ENCODE data around the gene DAZAP2. TPM values are rescaled to one million over a fixed set of nuclear protein-coding genes. Genes with fewer than 3 reads are reported as not detected.
A peak's percentile ranks its signal among the peaks of the same experiment; 100 is the strongest.

DAZAP2 gene, protein sequence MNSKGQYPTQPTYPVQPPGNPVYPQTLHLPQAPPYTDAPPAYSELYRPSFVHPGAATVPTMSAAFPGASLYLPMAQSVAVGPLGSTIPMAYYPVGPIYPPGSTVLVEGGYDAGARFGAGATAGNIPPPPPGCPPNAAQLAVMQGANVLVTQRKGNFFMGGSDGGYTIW
- 288 and 433 TPM in 2 replicates for polyA plus RNA-seq (2011; rRNA removed)
- polyA minus RNA-seq (2011; rRNA and poly(A)+ RNA removed), result 150 and 244 TPM in 2 replicates

DNA sequence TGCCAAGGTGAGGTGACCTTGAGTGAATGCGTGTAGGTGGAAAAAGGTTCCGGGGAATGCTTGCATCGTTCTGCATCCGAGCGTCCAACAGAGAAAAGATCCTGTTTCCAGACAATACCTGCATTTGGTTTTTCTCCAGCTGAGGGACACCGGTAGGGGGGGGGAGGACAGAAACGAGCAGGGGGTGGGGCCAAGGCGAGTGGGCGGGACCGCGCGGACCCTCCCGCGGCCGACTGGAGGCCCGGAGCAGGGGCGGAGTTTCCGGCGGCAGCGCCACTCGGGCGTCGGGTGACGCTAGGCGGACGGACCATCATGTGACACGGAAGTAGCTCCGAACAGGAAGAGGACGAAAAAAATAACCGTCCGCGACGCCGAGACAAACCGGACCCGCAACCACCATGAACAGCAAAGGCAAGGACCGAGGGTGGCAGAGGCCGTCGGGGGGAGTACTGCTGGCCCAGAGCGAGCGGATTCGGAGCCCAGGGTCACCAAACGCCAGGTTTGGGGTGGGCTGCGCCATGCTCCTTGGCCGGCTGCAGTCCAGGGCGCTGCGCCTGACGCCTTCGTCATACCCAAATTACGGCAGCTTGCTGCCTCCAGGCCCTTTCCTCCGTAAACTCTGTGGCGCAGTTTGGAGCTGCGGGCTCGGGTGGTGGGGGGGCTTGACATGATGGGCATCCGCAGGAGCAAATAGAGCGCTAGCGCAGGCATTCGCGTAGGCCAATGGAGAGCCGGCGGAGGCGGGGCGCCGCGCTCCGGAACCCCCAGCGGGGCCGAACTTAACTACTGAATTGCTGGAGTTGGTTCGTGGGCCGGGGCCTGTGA is at the start of gene DAZAP2:
Gene DAZAP2, plus strand, starts transcription at position 317 of the 825 bp plus-strand sequence. Its CDS starts 82 bp downstream, at position 399.
- TF ChIP-seq, protein P1, sequence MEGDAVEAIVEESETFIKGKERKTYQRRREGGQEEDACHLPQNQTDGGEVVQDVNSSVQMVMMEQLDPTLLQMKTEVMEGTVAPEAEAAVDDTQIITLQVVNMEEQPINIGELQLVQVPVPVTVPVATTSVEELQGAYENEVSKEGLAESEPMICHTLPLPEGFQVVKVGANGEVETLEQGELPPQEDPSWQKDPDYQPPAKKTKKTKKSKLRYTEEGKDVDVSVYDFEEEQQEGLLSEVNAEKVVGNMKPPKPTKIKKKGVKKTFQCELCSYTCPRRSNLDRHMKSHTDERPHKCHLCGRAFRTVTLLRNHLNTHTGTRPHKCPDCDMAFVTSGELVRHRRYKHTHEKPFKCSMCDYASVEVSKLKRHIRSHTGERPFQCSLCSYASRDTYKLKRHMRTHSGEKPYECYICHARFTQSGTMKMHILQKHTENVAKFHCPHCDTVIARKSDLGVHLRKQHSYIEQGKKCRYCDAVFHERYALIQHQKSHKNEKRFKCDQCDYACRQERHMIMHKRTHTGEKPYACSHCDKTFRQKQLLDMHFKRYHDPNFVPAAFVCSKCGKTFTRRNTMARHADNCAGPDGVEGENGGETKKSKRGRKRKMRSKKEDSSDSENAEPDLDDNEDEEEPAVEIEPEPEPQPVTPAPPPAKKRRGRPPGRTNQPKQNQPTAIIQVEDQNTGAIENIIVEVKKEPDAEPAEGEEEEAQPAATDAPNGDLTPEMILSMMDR (IDR thresholded peaks at IDR 0.05; ENCODE audit: insufficient read depth, low read depth, low read length), result peak; percentile 44
- Histone ChIP-seq H3K4me3 (ENCODE audit: low read depth, low read length) (peak within 1 kb of the TSS; percentile 75), H3K36me3 (ENCODE audit: control insufficient read depth, insufficient read depth, low read length) (peaks cover 9% of the 10 kb centered on the region), H3K27me3 (ENCODE audit: control insufficient read depth, insufficient read depth, low read length) (no peaks in the 10 kb centered on the region)
- DNase-seq (ENCODE audit: low read depth), result peak; percentile 72
- ChIA-PET POLR2A (interaction anchor here (0.6 to 1.2 kb wide), 4 partner anchors 14 to 214 kb away, joined by 3 to 22 read pairs (median 4); partner anchors contain the start of gene POU6F1), CTCF (interaction anchor here (0.6 to 2.2 kb wide), 5 partner anchors 9 to 106 kb away, joined by 3 to 6 read pairs (median 4); partner anchors contain the start of gene POU6F1)

DNA sequence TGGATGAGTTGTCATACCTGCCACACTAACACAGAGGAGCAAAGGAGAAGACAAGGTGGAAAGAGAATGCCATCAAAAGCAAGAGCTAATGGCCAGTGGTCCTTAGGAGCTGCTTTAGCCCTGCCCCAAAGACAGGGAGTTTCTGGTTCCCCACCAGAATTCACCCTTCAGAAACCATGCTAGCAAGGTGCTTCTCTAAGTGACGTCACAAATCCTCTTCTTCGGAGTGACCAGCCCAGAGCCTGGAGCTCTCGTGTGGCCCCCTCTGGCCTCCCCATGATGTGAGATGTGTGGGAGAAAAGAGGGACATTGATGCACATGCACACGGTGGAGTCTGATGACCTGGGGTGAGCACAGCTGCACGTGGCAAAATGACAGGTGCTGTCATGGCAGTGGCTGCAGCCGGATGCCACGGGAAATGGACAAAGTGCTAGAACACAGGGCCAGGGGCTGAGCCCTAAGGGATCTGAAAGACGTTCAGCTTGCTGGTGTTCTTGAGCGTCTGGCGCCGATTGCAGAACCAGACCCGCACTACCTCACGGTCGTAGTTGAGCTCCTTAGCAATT is 48.8 kb upstream of the DAZAP2 start:
- no peak overlapping the region for H3K4me3 ChIP-seq (ENCODE audit: low read depth, low read length)
- H3K36me3 ChIP-seq (ENCODE audit: control insufficient read depth, insufficient read depth, low read length), result no peaks in the 10 kb centered on the region; the same call in 1 of the 2 replicates
- no peak for DNase-seq (ENCODE audit: low read depth)
- TF ChIP-seq, protein P1 (IDR thresholded peaks at IDR 0.05; ENCODE audit: insufficient read depth, low read depth, low read length), result no peak
- H3K27me3 ChIP-seq (ENCODE audit: control insufficient read depth, insufficient read depth, low read length), result no peaks in the 10 kb centered on the region
- ChIA-PET CTCF (no interaction called here), POLR2A (no interaction called here)

DNA sequence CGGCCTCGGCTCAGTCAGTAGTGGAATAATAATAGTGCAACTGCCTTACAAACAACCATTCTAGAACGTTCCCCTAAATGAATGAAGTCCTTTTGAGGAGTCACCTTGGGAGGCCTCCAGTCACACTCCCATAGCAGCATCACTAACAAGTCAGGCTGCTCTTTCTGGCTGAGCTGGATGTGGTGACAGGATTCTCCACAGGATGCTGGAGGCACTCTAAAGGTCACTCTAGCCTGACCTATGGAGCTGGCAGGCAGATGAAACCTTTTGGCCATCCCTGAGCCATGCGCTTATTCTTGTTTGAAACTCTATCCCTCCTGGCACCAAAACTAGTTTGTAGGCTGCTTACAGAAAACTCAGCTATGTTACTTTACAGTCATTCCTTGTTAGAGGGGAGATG is 47.8 kb upstream of the DAZAP2 start:
- ChIA-PET CTCF (no interaction called here), POLR2A (no interaction called here)
- Histone ChIP-seq H3K36me3 (ENCODE audit: control insufficient read depth, insufficient read depth, low read length) (no peaks in the 10 kb centered on the region; the same call in 1 of the 2 replicates), H3K27me3 (ENCODE audit: control insufficient read depth, insufficient read depth, low read length) (no peaks in the 10 kb centered on the region), H3K4me3 (ENCODE audit: low read depth, low read length) (no peak overlapping the region)
- DNase-seq (ENCODE audit: low read depth), result no peak
- TF ChIP-seq, protein P1 (IDR thresholded peaks at IDR 0.05; ENCODE audit: insufficient read depth, low read depth, low read length), result no peak

DNA sequence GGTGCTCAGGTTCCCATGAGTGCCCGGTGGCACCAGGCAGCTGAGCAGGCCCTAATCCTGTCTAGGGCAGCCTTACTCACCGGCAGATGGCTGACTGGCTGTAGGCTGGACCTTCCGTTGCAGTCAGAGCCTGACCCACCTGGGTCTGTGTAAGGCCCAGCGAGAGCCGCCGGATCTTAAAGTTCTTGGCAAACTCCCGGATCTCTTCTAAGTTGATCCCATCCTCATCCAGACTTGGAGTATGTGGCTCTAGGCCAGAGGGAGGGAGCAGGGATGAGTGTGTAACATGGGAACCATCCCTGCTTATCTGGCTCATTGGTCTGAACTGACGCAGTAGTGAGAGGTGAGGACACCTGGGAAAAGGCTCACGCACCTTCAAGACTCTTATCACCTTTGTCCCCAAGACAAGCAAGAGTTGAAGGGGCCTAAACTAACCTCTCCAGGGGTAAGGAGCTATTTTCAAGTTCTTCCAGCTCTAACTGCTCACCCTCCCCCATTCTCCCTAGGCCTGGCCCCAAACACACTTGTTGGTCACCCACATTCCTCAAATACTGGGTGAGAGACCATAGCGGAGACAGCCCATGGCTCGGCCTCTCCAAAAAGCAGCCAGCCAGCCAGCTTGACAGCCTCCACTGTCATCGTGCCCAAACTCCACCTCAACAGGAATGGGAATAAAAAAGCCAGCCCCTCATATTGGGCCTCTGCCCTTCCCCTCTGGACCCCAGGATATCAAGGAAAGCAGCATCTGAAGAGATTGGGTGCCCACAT is 46.9 kb upstream of the DAZAP2 start:
- no peak for DNase-seq (ENCODE audit: low read depth)
- TF ChIP-seq, protein P1 (IDR thresholded peaks at IDR 0.05; ENCODE audit: insufficient read depth, low read depth, low read length), result no peak
- Histone ChIP-seq H3K36me3 (ENCODE audit: control insufficient read depth, insufficient read depth, low read length) (no peaks in the 10 kb centered on the region; the same call in 1 of the 2 replicates), H3K4me3 (ENCODE audit: low read depth, low read length) (no peak overlapping the region), H3K27me3 (ENCODE audit: control insufficient read depth, insufficient read depth, low read length) (no peaks in the 10 kb centered on the region)
- ChIA-PET CTCF (interaction anchor here (0.9 kb wide), 1 partner anchor 150 kb away, joined by 3 read pairs; no protein-coding TSS in a partner anchor), POLR2A (no interaction called here)

All from BJ (cell line).